H1 (cell line): Measurements from ENCODE around the gene PPP1CB. TPM values are rescaled to one million over a fixed set of nuclear protein-coding genes. Genes with fewer than 3 reads are reported as not detected.

Source experiments
- CTCF ChIA-PET: fragments of 300-600 bp; sonication (Branson Sonifier 250); formaldehyde crosslinking; loops from one replicate; lab custom pipeline; 2021; ENCODE audit not compliant: partially characterized antibody; lab: Charles Lee
- POLR2A ChIA-PET: fragments of 300-600 bp; sonication (Branson Sonifier 250); formaldehyde crosslinking; loops from one replicate; lab custom pipeline; 2021; ENCODE audit warnings: inconsistent platforms; ENCODE audit not compliant: partially characterized antibody; lab: Charles Lee
- DNase-seq, 2 experiments: peaks; one replicate each; pipeline versions ENCODE4 v3.0.0 to v3.0.0-alpha.2; 2010 to 2022; ENCODE audit warnings: low spot score in 2 of 2, low read depth in 1 of 2, mixed read lengths in 1 of 2
- FAIRE-seq: peaks from 2 replicates; lab custom pipeline; 2011; peaks lifted over from hg19 to GRCh38; lab: Jason Lieb, UNC
- H2AFZ ChIP-seq: 2 replicates; pipeline ENCODE4 v1.8.1; 2012; ENCODE audit warnings: low read length, inconsistent platforms
- H2AK5ac ChIP-seq: 2 replicates; pipeline ENCODE4 v1.6.1; 2013; ENCODE audit warnings: low read depth, low read length
- H2BK120ac ChIP-seq: replicated peaks from 2 replicates; pipeline ENCODE3; 2013; ENCODE audit warnings: low read depth, low read length, inconsistent platforms
- H2BK12ac ChIP-seq: 2 replicates; pipeline ENCODE4 v1.6.1; 2013; ENCODE audit warnings: low read depth, low read length
- H2BK15ac ChIP-seq: 2 replicates; pipeline ENCODE4 v1.6.1; 2013; ENCODE audit warnings: low read length
- H2BK20ac ChIP-seq: 2 replicates; pipeline ENCODE4 v1.6.1; 2013; ENCODE audit warnings: low read length
- H2BK5ac ChIP-seq: 2 replicates; pipeline ENCODE4 v1.6.1; 2013; ENCODE audit warnings: low read depth, low read length
- H3K14ac ChIP-seq: 2 replicates; pipeline ENCODE4 v1.6.1; 2013; ENCODE audit warnings: inconsistent platforms; ENCODE audit not compliant: insufficient read length
- H3K18ac ChIP-seq: 2 replicates; pipeline ENCODE4 v1.6.1; 2013; ENCODE audit warnings: low read length; ENCODE audit errors: extremely low read depth
- H3K23ac ChIP-seq: 2 replicates; pipeline ENCODE4 v1.6.1; 2013; ENCODE audit warnings: inconsistent platforms; ENCODE audit not compliant: insufficient read length
- H3K23me2 ChIP-seq: 2 replicates; pipeline ENCODE4 v1.6.1; 2013; ENCODE audit warnings: low read depth, low read length
- H3K27ac ChIP-seq: 2 replicates; pipeline ENCODE4 v1.6.1; 2011; ENCODE audit warnings: low read depth, low read length, inconsistent platforms
- H3K27me3 ChIP-seq, 4 experiments: replicated peaks in 1 of 4; 1 replicate in 1 of 4; 2 replicates in 3 of 4; pipeline versions ENCODE4 v1.6.1 to v1.8.1; 2011 to 2013; ENCODE audit warnings: low read length in 3 of 4, mild to moderate bottlenecking in 3 of 4, inconsistent platforms in 2 of 4, mixed read lengths in 2 of 4, moderate library complexity in 1 of 4; ENCODE audit not compliant: control insufficient read depth in 3 of 4, insufficient read depth in 3 of 4; ENCODE audit errors: extremely low read depth in 1 of 4
- H3K36me3 ChIP-seq, 4 experiments: 2 replicates each; pipeline versions ENCODE4 v1.6.1 to v1.8.1; 2011 to 2013; ENCODE audit warnings: mild to moderate bottlenecking in 4 of 4, low read length in 3 of 4, moderate library complexity in 2 of 4, control low read depth in 1 of 4, inconsistent platforms in 1 of 4; ENCODE audit not compliant: insufficient read depth in 4 of 4, control insufficient read depth in 2 of 4
- H3K4ac ChIP-seq: replicated peaks from 2 replicates; pipeline ENCODE3; 2013; ENCODE audit warnings: low read length, low read depth, mixed read lengths, inconsistent platforms; ENCODE audit not compliant: insufficient read length
- H3K4me1 ChIP-seq, 4 experiments: replicated peaks in 1 of 4; 1 replicate in 1 of 4; 2 replicates in 3 of 4; pipeline versions ENCODE4 v1.6.1 to v1.8.1; 2011 to 2013; ENCODE audit warnings: low read length in 3 of 4, inconsistent platforms in 2 of 4, mixed read lengths in 1 of 4; ENCODE audit not compliant: insufficient read depth in 4 of 4, control insufficient read depth in 3 of 4
- H3K4me2 ChIP-seq, 2 experiments: 2 replicates each; pipeline versions ENCODE4 v1.6.1 to v1.8.1; 2011 to 2013; ENCODE audit warnings: low read depth in 2 of 2, low read length in 2 of 2, control low read depth in 1 of 2, inconsistent platforms in 1 of 2, mild to moderate bottlenecking in 1 of 2; ENCODE audit not compliant: insufficient read depth in 1 of 2
- H3K4me3 ChIP-seq, 4 experiments: fragments of 200-600, 300-600 bp in 1 of 4; sonication (generic), shearing (Covaris generic), sonication (Bioruptor Twin) in 1 of 4; 2 replicates each; pipeline versions ENCODE4 v1.5.1 to v1.8.1; 2011 to 2016; ENCODE audit warnings: low read length in 4 of 4, low read depth in 3 of 4, control low read depth in 2 of 4, inconsistent platforms in 2 of 4, mild to moderate bottlenecking in 2 of 4, mixed read lengths in 1 of 4, moderate library complexity in 1 of 4; ENCODE audit not compliant: insufficient read depth in 2 of 4; ENCODE audit errors: extremely low read depth in 1 of 4
- H3K56ac ChIP-seq: replicated peaks from 2 replicates; pipeline ENCODE3; 2013; ENCODE audit warnings: low read depth, mild to moderate bottlenecking, mixed read lengths, low read length, inconsistent platforms; ENCODE audit not compliant: insufficient read length
- H3K79me1 ChIP-seq: 2 replicates; pipeline ENCODE4 v1.6.1; 2013; ENCODE audit warnings: low read depth, low read length, control low read depth
- H3K79me2 ChIP-seq, 2 experiments: 2 replicates each; pipeline versions ENCODE4 v1.6.1 to v1.8.1; 2012 to 2013; ENCODE audit warnings: low read length in 2 of 2, mild to moderate bottlenecking in 2 of 2, inconsistent platforms in 1 of 2; ENCODE audit not compliant: insufficient read depth in 2 of 2, control insufficient read depth in 1 of 2
- H3K9ac ChIP-seq, 4 experiments: replicated peaks in 1 of 4; 1 replicate in 1 of 4; 2 replicates in 3 of 4; pipeline versions ENCODE4 v1.6.1 to v1.8.1; 2011 to 2013; ENCODE audit warnings: low read depth in 3 of 4, low read length in 3 of 4, control low read depth in 2 of 4, mild to moderate bottlenecking in 2 of 4, moderate library complexity in 2 of 4, inconsistent platforms in 1 of 4; ENCODE audit errors: extremely low read depth in 1 of 4
- H3K9me3 ChIP-seq, 2 experiments: 2 replicates each; pipeline versions ENCODE4 v1.6.1 to v1.8.1; 2012 to 2013; ENCODE audit warnings: mild to moderate bottlenecking in 2 of 2, moderate library complexity in 2 of 2, control low read depth in 1 of 2, inconsistent platforms in 1 of 2, low read depth in 1 of 2, low read length in 1 of 2, mixed read lengths in 1 of 2; ENCODE audit not compliant: insufficient read depth in 2 of 2
- H4K20me1 ChIP-seq, 2 experiments: replicated peaks in 1 of 2; 2 replicates each; pipeline versions ENCODE3 to v1.8.1; 2011 to 2013; ENCODE audit warnings: inconsistent platforms in 2 of 2, low read length in 2 of 2, mild to moderate bottlenecking in 1 of 2; ENCODE audit not compliant: insufficient read depth in 2 of 2, control insufficient read depth in 1 of 2
- H4K5ac ChIP-seq: 2 replicates; pipeline ENCODE4 v1.6.1; 2013; ENCODE audit warnings: low read length, low read depth, mixed read lengths, inconsistent platforms; ENCODE audit not compliant: insufficient read length
- H4K8ac ChIP-seq: 2 replicates; pipeline ENCODE4 v1.8.0; 2013; ENCODE audit warnings: mild to moderate bottlenecking, moderate library complexity, low read length, inconsistent platforms; ENCODE audit not compliant: insufficient read depth; ENCODE audit errors: extremely low read depth
- H4K91ac ChIP-seq: replicated peaks from 2 replicates; pipeline ENCODE3; 2013; ENCODE audit warnings: low read length, mixed read lengths, inconsistent platforms; ENCODE audit not compliant: insufficient read length
- CEBPB ChIP-seq: IDR thresholded peaks from 2 replicates; pipeline ENCODE4 v1.6.1; 2012; ENCODE audit warnings: low read depth, low read length
- RAD21 ChIP-seq, 2 experiments: IDR thresholded peaks in 1 of 2; conservative IDR thresholded peaks in 1 of 2; 2 replicates each; pipeline ENCODE4 v1.6.1; 2011; ENCODE audit warnings: low read depth in 2 of 2, low read length in 2 of 2, improper control_type of control experiment in 1 of 2, inconsistent platforms in 1 of 2, mild to moderate bottlenecking in 1 of 2, moderate library complexity in 1 of 2
- RXRA ChIP-seq: IDR thresholded peaks from 2 replicates; pipeline ENCODE4 v1.6.1; 2011; ENCODE audit warnings: low read depth, mild to moderate bottlenecking, low read length, moderate library complexity; ENCODE audit not compliant: insufficient read depth
- SIX5 ChIP-seq: IDR thresholded peaks from 2 replicates; pipeline ENCODE4 v1.6.1; 2011; ENCODE audit warnings: mild to moderate bottlenecking, low read depth, low read length
- TAF1 ChIP-seq: IDR thresholded peaks from 2 replicates; pipeline ENCODE4 v1.6.1; 2011; ENCODE audit warnings: mild to moderate bottlenecking, low read depth, low read length
- TCF12 ChIP-seq: IDR thresholded peaks from 2 replicates; pipeline ENCODE4 v1.6.1; 2011; ENCODE audit warnings: low read depth, mild to moderate bottlenecking, low read length
- WGBS, 2 experiments: shearing (Covaris generic) in 1 of 2; methylation state at CpG; one replicate each; pipeline versions ENCODE4 v1.1.6 to v1.1.7; 2013 to 2015; ENCODE audit warnings: low lambda C conversion rate in 2 of 2, mixed read lengths in 2 of 2, inconsistent platforms in 1 of 2, low coverage in 1 of 2, missing lambda C conversion rate in 1 of 2; ENCODE audit not compliant: insufficient replicate concordance in 2 of 2, insufficient coverage in 1 of 2, insufficient read length in 1 of 2; ENCODE audit errors: extremely low coverage in 1 of 2, missing lambda C conversion rate in 1 of 2; 5-methylcytosine and 5-hydroxymethylcytosine counted together
- polyA plus RNA-seq, 7 experiments: library from polyadenylated mRNA; depleted of rRNA in 3 of 7; stranded (reverse) in 5 of 7; unstranded in 2 of 7; fragments of >200 nt in 5 of 7; fragments of 200-250 nt in 2 of 7; gene quantifications; 1 replicate in 5 of 7; 2 replicates in 1 of 7; 4 replicates in 1 of 7; pipeline versions ENCODE4 v1.2.1 to v1.2.3, GENCODE V29; 2011 to 2013; ENCODE audit warnings: missing spikeins in 2 of 7, mixed read lengths in 2 of 7
- total RNA-seq: library from RNA; stranded (reverse); fragmentation: NEBNext Ultra II Directional; extraction: Animal tissue kit (Norgen Biotek cat#: 25700); gene quantifications from 2 replicates; pipeline ENCODE4 v1.2.1, GENCODE V29; 2021

Gene PPP1CB
- total and polyA plus RNA-seq, 2 of the 8 experiments (the other 6 are each of a cell fraction or from before 2014, with no cell fraction given), result 30.7 to 158 TPM

GRCh38 chr2:28730641-28731146, 20.9 kb upstream of the PPP1CB start:
- DNase-seq (no peak), FAIRE-seq (no peak)
- H2BK5ac ChIP-seq, result no peak overlapping the region
- no peak overlapping the region for H3K9ac ChIP-seq
- peaks cover 0 to 1% of the 10 kb centered on the region in 2 experiments for H4K20me1 ChIP-seq
- no peak overlapping the region for H3K4me3 ChIP-seq
- no peaks in the 10 kb centered on the region for H3K36me3 ChIP-seq
- no peak overlapping the region for H2BK120ac ChIP-seq
- TF ChIP-seq RAD21 (IDR thresholded peaks at IDR 0.05 in 1 of 2, conservative IDR thresholded peaks at IDR 0.05 in 1 of 2; ENCODE audit: low read depth in 2 of 2, low read length in 2 of 2), result no peak
- TF ChIP-seq TCF12, result no peak
- no peak for TF ChIP-seq RXRA
- no peak for TF ChIP-seq TAF1
- TF ChIP-seq CEBPB, result no peak
- no peak for TF ChIP-seq SIX5
- no peak overlapping the region for H2BK15ac ChIP-seq
- no peaks in the 10 kb centered on the region for H3K79me1 ChIP-seq
- H2BK20ac ChIP-seq, result no peak overlapping the region
- H3K18ac ChIP-seq, result no peak overlapping the region
- H4K5ac ChIP-seq, result no peak overlapping the region
- H3K9me3 ChIP-seq, result no peaks in the 10 kb centered on the region
- WGBS, 2 experiments, result 91% methylated on average over 5 of the region's 5 CpGs; no CpG with 5 or more reads in 1 of the 2 experiments
- ChIA-PET CTCF (no interaction called here), POLR2A (interaction anchor here (0.7 kb wide), 1 partner anchor 1551 kb away, joined by 3 read pairs; no protein-coding TSS in a partner anchor)
- no peak overlapping the region for H2AK5ac ChIP-seq
- H3K27ac ChIP-seq, result no peak overlapping the region
- no peak overlapping the region for H3K14ac ChIP-seq
- H3K4me1 ChIP-seq, result no peaks in the 10 kb centered on the region
- no peaks in the 10 kb centered on the region for H3K79me2 ChIP-seq
- no peak overlapping the region for H2AFZ ChIP-seq
- H4K8ac ChIP-seq, result no peak overlapping the region
- H3K56ac ChIP-seq, result no peak overlapping the region
- no peaks in the 10 kb centered on the region for H3K27me3 ChIP-seq
- H3K23me2 ChIP-seq, result no peaks in the 10 kb centered on the region
- H3K4me2 ChIP-seq, result no peak overlapping the region
- H3K23ac ChIP-seq, result no peak overlapping the region
- no peak overlapping the region for H4K91ac ChIP-seq
- H2BK12ac ChIP-seq, result no peak overlapping the region
- H3K4ac ChIP-seq, result no peak overlapping the region
